Left renal pelvis (tissue), 4 donors: Measurements from ENCODE around the gene NDST1. TPM values are rescaled to one million over a fixed set of nuclear protein-coding genes. Genes with fewer than 3 reads are reported as not detected.
"Not testable (repeated sequence)": the region's sequence is repeated elsewhere in the genome, so short reads cannot be mapped to it uniquely, and the experiment has no call there.

Experiments used
- DNase-seq, 4 donors: peaks; one replicate each; pipeline ENCODE4 v3.0.0-alpha.2; 2013; ENCODE audit warnings: low read depth in 4 of 4, low spot score in 3 of 4
- polyA plus RNA-seq, 4 donors: library from polyadenylated mRNA; unstranded; fragments of 120-200 nt; gene quantifications; one replicate each; pipeline ENCODE4 v1.2.1, GENCODE V29; 2013; ENCODE audit not compliant: insufficient read length in 4 of 4

The NDST1 gene
- polyA plus RNA-seq, 4 donors: 51.8 to 70.0 (median 52.9) TPM

- no peak for DNase-seq
These were observed 2.1 kb upstream of the NDST1 start for GRCh38 chr5:150505816-150506215.

DNA sequence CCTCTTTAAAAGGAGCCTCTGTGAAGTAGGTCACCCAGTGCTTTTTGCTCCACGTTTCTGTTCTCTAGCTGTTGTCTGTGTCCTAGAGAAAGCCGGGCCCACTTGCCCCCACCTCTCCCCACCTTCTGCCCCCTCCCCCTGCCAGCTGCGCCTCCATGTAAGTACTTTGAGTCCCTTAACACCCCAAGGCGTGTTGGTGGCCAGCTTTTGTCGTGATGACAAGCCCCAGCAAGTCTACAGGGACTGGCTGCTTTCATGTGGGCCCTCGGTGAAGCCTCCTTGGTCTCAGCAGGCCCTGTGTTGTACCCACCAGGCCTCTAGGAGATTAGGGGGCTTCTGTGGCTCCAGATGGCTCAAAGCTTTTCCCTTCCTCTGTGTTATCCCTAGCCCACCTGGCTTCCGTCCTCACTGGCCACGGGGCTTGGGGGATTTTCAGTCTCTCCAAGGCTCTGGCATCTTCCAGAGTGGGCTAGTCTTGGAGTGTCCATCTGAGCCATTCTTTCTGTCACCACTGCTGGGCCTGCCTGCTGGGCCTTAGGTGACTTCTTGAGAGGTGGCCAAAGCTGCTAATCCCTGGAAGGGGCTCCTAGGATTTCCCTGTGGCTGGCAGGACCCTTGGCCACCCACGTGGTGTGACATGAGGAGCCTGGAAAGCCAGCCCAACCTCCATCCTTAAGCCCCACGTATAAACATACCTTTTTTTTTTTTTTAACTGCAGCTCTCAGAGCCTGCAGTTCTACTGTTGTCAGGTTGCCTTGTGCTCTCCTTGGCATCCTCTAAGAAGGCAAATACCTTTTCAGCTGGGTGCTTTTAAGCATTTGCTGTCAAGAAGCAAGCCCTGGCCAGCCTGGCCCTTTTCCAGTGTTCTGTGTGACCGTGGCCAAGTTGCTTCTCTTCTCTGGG is 1.1 kb upstream of the NDST1 start:
- no peak for DNase-seq

- no peak for DNase-seq
These were observed 328 bp downstream of the NDST1 start for GRCh38 chr5:150508277-150508640.

GRCh38 chr5:150508828-150509227 is 897 bp downstream of the NDST1 start:
- no peak for DNase-seq

DNA sequence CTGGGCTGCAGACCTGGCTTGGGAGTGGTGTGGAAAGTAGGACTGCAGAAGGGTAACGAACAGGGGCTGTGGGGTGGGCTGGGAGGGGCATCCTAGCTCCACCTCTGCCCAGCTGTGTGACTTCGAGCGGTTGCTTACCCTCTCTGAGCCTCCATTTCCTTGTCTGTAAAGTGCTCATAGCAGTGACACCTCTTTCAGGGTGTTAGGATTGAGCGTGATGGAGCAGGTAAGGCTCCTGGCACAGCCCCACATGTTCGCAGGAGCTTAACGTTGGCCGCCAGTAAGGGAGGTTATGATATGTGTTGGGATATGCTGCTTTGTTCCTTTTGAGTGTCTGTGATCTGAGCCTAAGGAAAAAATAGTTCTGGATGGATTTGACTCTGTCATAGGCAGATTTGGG is 2.1 kb downstream of the NDST1 start:
- no peak for DNase-seq

GRCh38 chr5:150510460-150511263 is 2.7 kb downstream of the NDST1 start:
- no peak for DNase-seq

- DNase-seq: no peak
These were observed 3.8 kb downstream of the NDST1 start for GRCh38 chr5:150511578-150512367.

- DNase-seq: no peak
These were observed 4.4 kb downstream of the NDST1 start for GRCh38 chr5:150512368-150512747.

DNA sequence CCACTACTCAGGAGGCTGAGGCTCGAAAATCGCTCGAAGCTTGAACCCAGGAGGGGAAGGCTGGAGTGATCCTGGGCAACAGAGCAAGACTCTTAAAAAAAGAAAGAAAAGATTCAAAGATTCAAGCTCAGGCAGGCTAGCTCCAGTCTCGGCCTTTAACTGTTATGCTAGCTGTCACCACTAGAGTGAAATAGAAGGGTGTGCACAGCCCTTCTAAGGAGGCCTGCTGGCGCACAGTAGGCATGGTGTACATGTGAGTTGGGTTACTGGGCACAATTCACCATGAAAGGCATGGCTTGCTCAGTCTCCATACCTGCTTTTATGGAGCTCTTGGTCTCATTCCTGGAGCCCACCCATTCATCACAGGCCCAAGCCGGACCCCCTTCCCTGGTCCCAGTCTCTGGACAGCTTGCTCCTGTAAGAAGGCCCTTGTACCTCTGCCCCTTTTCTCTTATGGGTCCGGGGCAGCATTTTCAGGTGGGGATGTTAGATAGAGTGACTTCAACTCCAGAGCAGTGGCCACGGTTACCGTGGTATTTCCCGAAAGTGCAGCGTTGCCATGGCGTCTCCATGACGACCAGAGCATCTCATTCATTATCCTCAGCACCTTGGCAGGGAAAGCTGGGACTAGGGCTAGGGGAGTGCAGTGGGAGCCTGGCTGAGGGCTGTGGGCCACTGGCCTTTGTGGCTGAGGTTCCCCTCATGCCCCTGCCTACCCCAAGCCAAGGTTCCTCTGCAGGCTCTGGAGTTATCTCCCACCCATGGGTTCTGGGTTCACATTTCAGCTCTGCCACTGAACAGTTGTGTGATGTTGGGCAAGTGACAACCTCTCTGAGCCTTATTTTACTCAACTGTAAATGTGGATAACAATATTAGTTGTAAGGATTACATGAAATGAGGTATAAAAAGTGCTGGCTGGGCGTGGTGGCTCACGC is 5.7 kb downstream of the NDST1 start:
- DNase-seq: no peak

DNA sequence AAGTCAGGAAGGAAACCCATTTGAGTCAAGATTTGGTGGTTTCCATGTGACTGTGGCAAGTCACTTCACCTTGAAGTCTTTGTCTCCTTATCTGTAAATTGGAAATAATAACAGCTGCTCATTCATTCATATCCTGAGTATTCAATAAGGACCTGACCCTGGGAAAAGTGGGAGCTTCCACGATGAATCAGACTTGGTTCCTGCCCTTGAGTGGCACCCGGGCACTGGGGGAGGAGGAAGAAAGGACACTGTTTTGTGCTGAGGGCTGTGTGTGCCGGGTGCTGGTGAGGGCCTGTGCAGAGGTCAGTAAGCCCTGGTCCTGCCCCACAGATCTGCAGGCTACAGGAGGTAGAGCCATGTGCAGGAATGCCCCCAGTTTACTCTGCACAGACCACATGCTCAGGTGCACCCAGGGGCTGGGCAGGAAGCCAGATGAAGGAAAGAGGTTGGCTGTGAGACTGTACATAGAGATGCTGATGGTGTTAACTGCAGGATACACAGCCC is 6.8 kb downstream of the NDST1 start:
- DNase-seq: no peak

DNA sequence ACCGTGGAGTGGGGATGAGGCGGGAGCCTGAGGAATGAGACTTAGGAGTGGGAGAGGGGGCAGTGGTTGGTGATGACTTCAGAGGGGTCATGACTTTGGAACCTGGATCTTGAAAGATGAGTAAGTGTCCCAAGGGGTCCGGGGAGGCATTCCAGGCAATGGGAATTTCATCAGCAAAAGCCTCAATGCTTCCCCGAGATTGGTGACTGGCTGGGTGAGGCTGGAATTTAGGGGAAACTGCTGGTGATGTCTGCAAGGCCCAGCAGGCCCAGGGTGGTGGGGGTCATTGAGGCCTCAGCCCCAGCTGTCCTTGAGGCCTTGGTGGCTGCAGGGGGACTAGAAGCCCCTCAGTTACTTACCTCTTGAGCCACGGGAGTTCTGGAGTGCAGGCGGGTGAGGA is 7.5 kb downstream of the NDST1 start:
- no peak for DNase-seq

DNA sequence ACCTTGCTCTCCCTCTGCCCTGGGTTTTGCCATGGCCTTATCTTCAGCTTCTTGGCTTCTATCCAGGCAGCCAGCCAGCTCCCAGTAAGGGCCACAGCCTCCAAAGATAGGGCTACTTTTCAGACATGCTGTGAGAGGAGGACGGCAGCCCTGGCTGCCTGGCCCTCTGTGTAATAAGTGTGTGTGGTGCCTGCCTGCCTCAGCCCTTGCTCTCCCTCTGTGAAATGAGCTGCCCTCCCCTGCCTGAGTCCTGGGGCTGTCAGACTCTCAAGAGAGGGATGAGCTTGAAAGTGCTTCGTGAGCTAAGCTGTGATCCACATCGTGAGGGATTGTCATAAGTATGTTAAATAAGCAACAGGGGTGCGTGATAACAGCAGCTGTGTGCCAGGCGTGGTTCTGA is 8.1 kb downstream of the NDST1 start:
- DNase-seq: no peak

- DNase-seq: no peak
These were observed 9.6 kb downstream of the NDST1 start for GRCh38 chr5:150517272-150518152.

- not testable (repeated sequence) for DNase-seq
These were observed 11.0 kb downstream of the NDST1 start for GRCh38 chr5:150518712-150519559.

DNA sequence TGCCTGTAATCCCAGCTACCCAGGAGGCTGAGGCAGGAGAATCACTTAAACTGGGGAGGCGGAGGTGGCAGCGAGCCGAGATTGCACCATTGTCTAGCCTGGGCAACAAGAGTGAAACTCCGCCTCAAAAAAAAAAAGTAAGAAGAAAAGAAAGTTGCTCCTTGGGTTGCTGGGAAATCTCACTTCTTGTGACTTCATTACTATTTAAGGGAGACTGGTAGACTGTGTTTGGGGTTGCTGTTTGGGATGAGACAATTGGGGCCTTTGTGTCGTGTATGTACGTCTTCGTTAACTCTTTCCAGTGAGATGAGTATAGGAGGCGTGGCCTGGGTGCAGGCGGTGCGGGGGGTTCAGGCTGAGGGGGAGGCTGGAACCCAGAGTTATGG is 11.6 kb downstream of the NDST1 start:
- DNase-seq: no peak

GRCh38 chr5:150519978-150520377 is 12.0 kb downstream of the NDST1 start:
- DNase-seq: no peak

DNA sequence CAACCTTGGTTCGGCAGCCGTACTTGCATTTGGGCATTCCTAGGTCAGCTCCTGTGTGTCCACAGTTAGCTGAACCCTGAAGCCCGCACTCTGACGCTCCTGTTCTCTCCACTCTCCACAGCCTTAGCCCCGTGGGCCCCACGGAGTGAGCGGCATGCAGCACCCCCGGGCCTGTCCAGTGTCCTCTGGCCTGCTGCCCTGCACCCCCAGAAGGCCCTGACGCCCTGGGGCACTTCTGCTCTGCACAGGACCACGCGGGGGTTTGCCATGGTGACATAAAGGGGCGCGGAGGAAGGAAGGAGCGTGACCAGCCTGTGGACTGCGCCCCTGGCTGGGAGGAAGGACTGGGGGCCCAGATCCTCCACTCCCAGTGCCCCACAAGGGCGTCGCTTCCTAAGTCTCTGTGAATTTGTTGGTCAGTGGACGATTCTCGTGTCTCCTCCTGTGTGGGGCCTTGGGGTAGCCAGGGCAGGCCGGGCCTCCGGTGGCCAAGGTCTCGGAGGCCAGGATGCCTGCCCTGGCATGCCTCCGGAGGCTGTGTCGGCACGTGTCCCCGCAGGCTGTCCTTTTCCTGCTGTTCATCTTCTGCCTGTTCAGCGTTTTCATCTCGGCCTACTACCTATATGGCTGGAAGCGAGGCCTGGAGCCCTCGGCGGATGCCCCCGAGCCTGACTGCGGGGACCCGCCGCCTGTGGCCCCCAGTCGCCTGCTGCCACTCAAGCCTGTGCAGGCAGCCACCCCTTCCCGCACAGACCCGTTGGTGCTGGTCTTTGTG is 13.0 kb downstream of the NDST1 start:
- no peak for DNase-seq
